DMS 273 treated with DMSO at 0.1 percent for 48 hours (cell line): ENCODE measurements around the gene WDR6.

ENCODE experiments used
- DNase-seq: peaks from one replicate; lab custom pipeline; 2025; lab: John Stamatoyannopoulos, UW

Gene WDR6

GRCh38 chr3:49030321-49030720, 23.1 kb downstream of the WDR6 start:
- DNase-seq = no peak

GRCh38 chr3:49032646-49033304, 25.6 kb downstream of the WDR6 start:
- DNase-seq = no peak

- DNase-seq = no peak
Observed at GRCh38 chr3:49034650-49035049, 27.5 kb downstream of the WDR6 start.

- DNase-seq = no peak
Observed at GRCh38 chr3:49035281-49035680, 28.1 kb downstream of the WDR6 start.

- no peak for DNase-seq
Observed at GRCh38 chr3:49053543-49053942, 46.4 kb downstream of the WDR6 start.

- DNase-seq = no peak
Observed at GRCh38 chr3:49054344-49054862, 47.2 kb downstream of the WDR6 start.

GRCh38 chr3:49057268-49057667, 50.1 kb downstream of the WDR6 start:
- no peak for DNase-seq

- DNase-seq = no peak
Observed at GRCh38 chr3:49058011-49058410, 50.8 kb downstream of the WDR6 start.
